Stimulated activated CD4-positive, alpha-beta T cell treated with anti-CD3 and anti-CD28 coated beads, Interleukin-1b, Interleukin-23, amount 100 ng/mL, for 48 hours (primary cell): Measurements from ENCODE around the gene ESYT1.

ENCODE experiments used
- DNase-seq: peaks from one replicate; pipeline ENCODE4 v3.0.0-alpha.2; 2020

The ESYT1 gene, protein sequence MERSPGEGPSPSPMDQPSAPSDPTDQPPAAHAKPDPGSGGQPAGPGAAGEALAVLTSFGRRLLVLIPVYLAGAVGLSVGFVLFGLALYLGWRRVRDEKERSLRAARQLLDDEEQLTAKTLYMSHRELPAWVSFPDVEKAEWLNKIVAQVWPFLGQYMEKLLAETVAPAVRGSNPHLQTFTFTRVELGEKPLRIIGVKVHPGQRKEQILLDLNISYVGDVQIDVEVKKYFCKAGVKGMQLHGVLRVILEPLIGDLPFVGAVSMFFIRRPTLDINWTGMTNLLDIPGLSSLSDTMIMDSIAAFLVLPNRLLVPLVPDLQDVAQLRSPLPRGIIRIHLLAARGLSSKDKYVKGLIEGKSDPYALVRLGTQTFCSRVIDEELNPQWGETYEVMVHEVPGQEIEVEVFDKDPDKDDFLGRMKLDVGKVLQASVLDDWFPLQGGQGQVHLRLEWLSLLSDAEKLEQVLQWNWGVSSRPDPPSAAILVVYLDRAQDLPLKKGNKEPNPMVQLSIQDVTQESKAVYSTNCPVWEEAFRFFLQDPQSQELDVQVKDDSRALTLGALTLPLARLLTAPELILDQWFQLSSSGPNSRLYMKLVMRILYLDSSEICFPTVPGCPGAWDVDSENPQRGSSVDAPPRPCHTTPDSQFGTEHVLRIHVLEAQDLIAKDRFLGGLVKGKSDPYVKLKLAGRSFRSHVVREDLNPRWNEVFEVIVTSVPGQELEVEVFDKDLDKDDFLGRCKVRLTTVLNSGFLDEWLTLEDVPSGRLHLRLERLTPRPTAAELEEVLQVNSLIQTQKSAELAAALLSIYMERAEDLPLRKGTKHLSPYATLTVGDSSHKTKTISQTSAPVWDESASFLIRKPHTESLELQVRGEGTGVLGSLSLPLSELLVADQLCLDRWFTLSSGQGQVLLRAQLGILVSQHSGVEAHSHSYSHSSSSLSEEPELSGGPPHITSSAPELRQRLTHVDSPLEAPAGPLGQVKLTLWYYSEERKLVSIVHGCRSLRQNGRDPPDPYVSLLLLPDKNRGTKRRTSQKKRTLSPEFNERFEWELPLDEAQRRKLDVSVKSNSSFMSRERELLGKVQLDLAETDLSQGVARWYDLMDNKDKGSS

DNA sequence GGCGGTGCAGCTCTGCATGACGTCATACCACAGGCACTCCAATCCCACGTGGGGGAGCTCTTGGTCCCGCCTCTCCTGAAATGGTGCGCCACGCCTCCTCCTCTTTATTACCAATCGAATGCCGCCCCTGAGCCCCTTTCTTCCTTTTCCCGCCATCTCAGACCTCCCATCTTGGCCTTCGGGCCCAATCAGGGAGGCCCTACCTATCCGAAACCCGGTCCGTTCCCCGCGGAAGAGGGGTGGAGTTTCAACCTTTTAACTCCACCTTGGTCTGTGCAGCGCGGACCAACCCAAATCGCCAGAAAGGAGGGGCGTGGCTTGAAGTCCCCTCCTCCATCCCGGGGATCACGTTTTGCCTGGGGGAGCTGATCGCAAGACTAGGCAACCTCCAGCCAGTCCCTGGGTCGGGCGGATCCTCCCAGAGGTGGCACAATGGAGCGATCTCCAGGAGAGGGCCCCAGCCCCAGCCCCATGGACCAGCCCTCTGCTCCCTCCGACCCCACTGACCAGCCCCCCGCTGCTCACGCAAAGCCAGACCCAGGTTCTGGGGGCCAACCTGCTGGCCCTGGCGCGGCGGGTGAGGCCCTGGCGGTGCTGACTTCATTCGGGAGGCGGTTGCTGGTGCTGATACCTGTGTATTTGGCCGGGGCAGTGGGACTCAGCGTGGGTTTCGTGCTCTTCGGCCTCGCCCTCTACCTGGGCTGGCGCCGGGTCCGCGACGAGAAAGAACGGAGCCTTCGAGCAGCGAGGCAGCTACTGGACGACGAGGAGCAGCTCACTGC, at the start of gene ESYT1:
Gene ESYT1 (plus strand): TSS at position 380 of the 782 bp plus-strand sequence. CDS start 53 bp downstream, at position 433.
- DNase-seq = peak; percentile 99

DNA sequence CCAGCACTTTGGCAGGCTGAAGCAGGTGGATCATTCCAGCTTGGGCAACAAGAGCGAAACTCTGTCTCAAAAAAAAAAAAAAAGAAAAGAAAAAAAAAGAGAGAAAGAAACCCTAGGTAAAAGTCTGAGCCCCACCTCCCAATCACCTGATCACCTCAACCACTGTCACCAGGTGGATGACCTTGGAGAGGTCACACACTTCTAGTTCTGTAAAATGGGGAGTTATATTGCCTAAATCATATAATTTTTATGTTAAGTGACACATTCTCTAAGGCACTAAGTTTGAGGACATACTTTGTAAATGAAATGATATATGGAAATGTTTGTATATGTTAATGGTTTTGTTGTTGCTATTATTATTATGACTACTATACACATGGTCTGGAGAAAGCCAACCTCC, 49.6 kb upstream of the ESYT1 start:
- DNase-seq = no peak

DNA sequence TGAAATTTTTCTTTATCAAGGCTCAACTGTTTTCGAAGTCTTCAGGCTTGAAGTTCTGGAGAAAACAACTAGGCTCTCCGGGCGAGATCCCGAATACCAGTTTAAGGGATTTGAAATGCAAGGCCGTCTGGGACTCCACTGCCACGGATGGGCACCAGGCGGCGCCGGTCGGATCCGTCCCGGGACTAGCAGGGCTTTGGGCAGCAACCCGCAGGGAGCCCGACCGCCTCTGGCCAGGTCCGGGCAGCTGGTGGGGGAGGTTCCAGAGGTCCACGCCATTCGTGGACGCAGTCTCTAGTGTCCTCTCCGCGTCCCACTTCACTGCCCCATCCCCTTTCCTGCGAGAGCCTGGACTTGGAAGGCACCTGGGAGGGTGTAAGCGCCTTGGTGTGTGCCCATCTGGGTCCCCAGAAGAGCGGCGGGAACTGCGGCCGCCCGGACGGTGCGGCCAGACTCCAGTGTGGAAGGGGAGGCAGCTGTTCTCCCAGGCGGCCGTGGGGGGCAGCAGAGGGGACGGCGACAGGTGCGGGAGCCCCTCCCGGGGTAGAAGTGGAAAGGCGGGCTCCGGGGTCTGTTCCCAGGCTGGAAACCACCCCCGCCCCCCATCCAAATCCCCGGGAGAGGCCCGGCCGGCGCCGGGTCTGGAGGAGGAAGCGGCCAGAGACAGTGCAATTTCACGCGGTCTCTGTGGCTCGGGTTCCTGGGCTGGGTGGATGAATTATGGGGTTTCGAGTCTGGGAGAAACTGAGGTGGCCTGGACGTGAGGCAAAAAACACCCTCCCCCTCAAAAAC, 48.9 kb upstream of the ESYT1 start:
- DNase-seq = peak; percentile 45

DNA sequence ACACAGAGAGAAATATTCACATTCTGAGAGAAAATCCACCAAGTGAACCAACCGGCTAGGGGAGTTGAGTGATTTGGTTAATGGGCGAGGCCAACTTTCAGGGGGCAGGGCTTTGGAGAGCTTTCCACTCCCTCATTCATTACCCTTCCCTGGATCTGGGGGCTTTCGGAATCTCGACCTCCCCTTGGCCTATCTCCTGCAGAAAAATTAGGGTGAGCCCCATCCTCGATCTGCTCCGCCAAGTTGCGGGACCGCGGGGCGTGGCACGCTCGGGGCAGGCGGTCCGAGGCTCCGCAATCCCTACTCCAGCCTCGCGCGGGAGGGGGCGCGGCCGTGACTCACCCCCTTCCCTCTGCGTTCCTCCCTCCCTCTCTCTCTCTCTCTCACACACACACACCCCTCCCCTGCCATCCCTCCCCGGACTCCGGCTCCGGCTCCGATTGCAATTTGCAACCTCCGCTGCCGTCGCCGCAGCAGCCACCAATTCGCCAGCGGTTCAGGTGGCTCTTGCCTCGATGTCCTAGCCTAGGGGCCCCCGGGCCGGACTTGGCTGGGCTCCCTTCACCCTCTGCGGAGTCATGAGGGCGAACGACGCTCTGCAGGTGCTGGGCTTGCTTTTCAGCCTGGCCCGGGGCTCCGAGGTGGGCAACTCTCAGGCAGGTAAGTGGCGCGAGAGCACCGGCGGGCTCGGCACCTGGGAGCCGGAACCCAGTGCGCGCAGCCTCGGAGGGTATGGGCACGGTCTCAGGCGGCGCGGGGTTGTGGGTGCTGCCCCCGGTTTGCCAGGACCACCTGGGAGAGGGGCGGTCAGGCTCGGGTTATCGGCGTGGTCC, 48.1 kb upstream of the ESYT1 start, which contains the start of gene ERBB3:
Gene ERBB3 (plus strand): TSS at position 443 of the 833 bp plus-strand sequence. CDS start 136 bp downstream, at position 579.
- DNase-seq = peak; percentile 67

DNA sequence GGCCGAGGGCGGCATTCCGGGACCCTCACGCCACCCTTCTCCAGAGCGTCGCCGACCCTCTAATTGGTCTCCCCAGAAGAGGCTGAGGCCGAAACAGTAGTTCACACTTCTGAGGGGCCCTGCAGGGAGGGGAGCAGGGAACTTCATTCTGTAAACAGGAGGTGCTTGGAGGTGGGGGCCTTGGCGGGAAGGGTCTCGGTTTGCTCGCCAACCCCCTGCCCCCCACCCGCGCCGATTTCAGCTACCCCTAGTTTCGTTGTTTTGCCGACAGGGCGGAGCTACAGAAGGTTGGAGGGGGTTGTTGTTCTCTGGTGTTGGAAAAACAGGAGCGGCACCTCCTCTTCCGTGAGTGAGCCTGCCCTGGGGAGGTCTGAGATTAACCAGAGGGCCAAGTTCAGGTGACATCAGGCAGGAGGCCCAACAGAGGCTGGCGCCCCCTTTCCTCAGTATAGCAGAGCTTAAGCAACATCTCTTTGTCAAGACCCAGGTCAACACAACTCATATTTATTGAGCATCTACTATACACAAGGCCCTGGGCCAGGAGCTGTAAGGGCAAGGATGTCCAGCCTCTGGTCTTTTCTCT, 47.4 kb upstream of the ESYT1 start:
- DNase-seq = no peak

DNA sequence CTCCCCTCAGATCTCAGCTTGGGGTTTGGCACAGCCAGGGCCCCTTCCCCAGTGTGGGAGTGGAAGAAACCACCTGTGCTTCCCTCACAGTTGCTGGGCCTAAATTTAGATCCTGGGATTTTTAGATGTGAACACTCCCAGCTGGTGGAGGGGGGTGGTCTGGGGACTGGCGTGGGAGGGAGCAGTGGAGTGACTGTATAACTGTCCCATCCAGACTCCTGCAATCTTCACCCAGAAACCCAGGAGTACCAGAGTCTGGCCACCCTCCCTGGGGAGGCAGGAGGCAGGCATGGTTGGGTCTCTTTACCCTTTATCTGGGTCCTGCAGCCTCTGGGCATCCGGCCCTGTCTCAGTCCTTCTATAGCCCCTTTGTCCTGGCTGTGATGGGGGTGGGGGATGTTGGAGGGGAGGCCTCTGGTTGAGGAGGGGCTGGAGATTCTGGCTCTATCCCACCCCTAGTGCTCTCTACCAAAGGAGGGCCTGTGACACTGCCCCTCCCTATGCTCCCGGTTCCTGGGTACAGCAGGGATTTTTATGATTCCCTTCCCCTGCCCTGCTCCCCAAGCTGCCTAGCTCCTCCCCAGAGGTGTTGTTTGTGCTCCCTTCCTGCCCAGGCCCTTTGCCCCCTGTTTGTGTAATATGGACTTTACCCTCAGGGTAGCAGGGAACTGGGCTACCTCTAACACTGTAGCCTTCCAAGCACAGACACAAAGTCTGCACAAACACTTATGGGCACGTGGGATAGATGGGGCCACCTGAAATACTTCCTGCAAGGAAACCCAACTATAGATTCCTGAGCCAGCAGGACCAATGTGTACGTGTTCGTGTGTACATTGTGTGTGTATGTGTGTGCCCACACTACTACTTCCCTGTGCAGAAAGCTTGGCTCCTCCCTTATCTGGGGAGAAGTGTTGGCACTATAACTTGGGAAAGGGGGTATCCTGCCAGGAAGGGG, 46.4 kb upstream of the ESYT1 start:
- DNase-seq = no peak

DNA sequence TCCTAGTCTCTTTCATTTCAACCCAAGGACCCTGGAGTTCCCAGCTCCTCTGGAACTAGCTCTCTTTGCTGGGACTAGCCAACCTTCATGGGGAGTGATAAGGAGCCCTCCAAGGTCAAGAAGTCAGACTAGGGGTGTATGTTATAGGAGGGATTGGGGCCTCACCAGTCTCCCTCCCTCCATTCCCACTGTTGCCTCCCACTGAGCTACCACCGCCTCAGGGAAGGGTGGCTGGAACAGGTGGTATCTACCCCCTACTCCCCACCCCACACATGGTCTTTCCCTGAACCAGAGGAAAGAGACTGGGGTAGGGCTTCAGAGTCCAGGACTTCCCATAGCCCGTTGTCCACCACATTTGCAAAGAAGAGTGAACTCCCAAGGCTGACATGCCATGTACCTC, 45.7 kb upstream of the ESYT1 start:
- DNase-seq = no peak

DNA sequence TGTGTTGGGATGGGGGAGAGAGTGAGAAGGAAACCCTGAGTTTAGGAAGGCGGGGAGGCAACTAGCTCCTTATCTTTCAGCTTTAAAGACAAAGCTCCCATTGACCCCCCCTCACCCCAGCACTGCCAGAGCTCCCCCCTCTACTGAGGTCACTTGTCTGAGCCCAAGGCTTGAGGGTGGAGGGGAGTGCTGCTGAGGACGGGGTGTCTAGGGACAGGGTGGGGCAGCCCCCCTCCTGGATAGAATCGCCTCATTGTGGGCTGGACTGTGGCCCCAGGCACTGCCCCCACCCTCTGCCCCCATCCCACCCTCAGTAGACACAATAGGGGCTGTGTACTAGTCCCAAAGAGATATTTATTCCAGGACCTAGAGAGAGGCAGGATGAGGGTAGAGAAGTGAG, 45.1 kb upstream of the ESYT1 start:
- DNase-seq = no peak

DNA sequence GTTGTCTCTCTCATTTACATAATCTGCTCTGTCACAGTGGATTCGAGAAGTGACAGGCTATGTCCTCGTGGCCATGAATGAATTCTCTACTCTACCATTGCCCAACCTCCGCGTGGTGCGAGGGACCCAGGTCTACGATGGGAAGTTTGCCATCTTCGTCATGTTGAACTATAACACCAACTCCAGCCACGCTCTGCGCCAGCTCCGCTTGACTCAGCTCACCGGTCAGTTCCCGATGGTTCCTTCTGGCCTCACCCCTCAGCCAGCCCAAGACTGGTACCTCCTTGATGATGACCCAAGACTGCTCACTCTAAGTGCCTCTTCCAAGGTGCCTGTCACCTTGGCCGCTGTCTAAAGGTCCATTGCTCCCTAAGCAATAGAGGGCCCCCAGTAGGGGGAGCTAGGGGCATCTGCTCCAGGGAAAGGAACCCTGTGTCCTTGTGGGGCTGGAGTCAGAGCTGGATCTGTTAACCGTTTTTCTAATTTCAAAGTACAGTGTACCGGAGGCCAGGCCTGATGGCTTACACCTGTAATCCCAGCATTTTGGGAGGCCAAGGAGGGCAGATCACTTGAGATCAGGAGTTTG, 43.0 kb upstream of the ESYT1 start:
- DNase-seq = no peak

DNA sequence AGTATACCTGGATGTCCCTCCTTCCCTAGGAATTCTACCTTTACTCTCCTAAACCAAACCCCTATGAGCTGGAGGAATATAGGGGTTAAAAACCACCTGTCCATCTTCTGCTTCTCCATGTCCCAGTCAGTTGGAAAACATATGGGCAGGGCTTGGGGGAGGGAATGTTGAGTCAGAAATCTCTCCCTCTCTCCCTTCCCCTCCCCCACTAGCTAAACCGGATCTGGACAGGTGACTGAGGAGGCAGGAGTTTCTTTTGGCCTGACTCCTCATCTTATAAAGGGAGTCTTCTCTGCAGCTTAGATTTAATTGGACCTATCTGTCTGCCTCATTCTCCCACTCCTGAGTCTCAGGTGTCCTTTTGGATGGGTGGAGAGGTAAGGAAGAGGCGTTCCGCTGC, 42.0 kb upstream of the ESYT1 start:
- no peak for DNase-seq

DNA sequence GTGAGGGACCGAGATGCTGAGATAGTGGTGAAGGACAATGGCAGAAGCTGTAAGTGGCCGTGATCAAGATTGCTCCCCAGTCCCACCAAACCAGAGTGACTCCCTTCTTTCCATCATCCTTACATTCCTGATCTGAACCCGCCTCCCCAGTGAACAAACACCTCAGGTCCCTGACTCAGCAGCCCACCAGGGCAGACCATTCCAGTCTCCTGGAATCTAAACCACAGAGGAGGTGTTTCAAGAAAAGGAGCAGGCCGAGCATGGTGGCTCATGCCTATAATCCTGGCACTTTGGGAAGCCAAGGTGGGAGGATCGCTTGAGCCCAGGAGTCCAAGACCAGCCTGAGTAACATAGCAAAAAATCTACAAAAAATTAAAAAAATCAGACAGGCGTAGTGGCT, 41.5 kb upstream of the ESYT1 start:
- DNase-seq = no peak

DNA sequence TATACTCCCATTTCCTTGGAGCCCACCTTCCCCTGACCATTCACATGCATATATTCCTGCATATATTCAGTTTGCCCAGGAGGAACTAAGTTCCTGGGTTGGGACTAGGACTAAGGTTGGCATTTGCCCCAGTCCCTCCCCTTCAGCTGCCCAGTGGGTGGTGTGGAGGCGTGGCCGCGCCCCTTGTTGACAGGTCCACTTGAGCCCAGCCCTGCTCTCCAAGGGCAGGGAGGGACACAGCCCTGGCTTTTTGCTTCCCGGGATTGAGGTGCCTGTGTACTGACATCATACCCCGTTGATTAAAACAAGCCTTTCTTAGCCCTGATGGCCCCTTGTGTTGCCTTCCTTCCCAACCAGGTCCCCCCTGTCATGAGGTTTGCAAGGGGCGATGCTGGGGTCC, 40.8 kb upstream of the ESYT1 start:
- DNase-seq = no peak

DNA sequence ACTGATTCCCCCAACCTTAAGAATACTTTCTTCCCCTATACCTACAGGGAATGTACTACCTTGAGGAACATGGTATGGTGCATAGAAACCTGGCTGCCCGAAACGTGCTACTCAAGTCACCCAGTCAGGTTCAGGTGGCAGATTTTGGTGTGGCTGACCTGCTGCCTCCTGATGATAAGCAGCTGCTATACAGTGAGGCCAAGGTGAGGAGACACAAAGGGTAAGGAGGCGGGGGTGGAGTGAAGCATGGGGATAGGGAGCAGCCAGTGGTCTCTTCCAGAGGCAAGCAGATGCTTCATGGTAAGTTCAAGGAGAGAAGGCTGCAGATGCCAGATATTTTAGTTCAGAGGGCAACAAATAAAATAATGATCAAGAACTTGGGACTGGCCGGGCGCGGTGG, 30.3 kb upstream of the ESYT1 start:
- no peak for DNase-seq

DNA sequence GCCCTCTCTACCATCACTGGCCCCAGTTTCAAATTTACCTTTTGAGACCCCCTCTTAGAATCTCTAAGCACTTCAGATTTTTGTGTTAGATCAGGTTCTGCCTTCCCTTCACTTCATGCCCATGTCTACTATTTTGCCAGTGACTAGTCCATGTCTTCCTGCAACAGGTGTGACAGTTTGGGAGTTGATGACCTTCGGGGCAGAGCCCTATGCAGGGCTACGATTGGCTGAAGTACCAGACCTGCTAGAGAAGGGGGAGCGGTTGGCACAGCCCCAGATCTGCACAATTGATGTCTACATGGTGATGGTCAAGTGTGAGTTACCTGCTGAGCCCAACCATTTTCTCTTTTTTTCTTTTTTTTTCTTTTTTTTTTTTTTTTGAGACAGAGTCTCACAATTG, 29.5 kb upstream of the ESYT1 start:
- DNase-seq = no peak

DNA sequence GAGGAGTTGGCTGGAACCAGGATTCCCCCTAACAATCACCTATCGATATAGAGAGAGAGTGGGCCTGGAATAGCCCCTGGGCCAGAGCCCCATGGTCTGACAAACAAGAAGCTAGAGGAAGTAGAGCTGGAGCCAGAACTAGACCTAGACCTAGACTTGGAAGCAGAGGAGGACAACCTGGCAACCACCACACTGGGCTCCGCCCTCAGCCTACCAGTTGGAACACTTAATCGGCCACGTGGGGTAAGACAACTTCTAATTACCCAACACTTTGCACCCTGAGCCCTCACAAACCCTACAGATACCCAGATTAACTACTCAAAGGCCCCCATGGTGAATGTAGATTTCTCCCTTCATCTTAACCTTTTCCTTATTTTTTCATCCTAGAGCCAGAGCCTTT, 28.3 kb upstream of the ESYT1 start:
- DNase-seq = no peak

DNA sequence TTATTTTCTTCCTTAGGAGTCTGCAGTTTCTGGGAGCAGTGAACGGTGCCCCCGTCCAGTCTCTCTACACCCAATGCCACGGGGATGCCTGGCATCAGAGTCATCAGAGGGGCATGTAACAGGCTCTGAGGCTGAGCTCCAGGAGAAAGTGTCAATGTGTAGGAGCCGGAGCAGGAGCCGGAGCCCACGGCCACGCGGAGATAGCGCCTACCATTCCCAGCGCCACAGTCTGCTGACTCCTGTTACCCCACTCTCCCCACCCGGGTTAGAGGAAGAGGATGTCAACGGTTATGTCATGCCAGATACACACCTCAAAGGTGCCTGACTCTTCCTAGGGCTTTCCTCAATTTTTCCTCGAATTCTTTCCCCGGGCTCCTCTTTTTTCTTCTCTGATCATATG, 27.0 kb upstream of the ESYT1 start:
- no peak for DNase-seq

DNA sequence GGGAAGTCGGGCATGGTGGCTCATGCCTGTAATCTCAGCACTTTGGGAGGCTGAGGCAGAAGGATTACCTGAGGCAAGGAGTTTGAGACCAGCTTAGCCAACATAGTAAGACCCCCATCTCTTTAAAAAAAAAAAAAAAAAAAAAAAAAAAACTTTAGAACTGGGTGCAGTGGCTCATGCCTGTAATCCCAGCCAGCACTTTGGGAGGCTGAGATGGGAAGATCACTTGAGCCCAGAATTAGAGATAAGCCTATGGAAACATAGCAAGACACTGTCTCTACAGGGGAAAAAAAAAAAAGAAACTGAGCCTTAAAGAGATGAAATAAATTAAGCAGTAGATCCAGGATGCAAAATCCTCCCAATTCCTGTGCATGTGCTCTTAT, 25.4 kb upstream of the ESYT1 start:
- DNase-seq = no peak

DNA sequence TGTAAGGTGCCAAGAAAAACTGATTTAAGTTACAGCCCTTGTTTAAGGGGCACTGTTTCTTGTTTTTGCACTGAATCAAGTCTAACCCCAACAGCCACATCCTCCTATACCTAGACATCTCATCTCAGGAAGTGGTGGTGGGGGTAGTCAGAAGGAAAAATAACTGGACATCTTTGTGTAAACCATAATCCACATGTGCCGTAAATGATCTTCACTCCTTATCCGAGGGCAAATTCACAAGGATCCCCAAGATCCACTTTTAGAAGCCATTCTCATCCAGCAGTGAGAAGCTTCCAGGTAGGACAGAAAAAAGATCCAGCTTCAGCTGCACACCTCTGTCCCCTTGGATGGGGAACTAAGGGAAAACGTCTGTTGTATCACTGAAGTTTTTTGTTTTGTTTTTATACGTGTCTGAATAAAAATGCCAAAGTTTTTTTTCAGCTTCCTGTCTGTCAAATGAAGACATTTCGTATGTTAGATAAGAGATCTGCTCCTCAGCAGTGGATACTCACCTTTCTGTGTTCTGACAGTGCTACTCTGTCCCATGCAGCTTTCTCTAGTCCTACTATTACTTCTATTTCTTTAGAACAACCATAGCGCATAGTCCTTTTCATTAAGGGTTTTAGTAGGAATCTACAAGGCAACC, 24.9 kb upstream of the ESYT1 start:
- no peak for DNase-seq

DNA sequence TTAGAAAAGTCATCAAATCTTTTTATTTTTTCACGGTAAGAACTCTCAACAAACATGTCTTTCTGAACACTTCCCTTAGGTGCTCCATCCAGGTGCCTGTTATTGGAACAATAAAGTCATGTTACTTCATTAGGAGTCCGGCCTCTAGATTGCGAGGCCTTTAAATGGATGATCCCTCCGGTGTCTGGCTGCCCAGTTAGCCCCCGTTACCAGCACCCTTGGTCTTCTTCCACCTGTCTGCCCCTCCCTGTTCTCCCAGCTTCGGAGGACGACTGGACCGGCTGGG, 24.3 kb upstream of the ESYT1 start:
- no peak for DNase-seq
